Stimulated activated CD8-positive, alpha-beta memory T cell treated with anti-CD3 and anti-CD28 coated beads, Interleukin-7, amount 100 ng/mL, for 1 hour (primary cell): ENCODE data around the gene ZBTB11.
"Not testable (repeated sequence)": the region's sequence is repeated elsewhere in the genome, so short reads cannot be mapped to it uniquely, and the experiment has no call there.

Experiments
- DNase-seq, 2 donors: peaks; one replicate each; pipeline ENCODE4 v3.0.0-alpha.2; 2020; ENCODE audit warnings: low read depth in 2 of 2

Gene ZBTB11, protein sequence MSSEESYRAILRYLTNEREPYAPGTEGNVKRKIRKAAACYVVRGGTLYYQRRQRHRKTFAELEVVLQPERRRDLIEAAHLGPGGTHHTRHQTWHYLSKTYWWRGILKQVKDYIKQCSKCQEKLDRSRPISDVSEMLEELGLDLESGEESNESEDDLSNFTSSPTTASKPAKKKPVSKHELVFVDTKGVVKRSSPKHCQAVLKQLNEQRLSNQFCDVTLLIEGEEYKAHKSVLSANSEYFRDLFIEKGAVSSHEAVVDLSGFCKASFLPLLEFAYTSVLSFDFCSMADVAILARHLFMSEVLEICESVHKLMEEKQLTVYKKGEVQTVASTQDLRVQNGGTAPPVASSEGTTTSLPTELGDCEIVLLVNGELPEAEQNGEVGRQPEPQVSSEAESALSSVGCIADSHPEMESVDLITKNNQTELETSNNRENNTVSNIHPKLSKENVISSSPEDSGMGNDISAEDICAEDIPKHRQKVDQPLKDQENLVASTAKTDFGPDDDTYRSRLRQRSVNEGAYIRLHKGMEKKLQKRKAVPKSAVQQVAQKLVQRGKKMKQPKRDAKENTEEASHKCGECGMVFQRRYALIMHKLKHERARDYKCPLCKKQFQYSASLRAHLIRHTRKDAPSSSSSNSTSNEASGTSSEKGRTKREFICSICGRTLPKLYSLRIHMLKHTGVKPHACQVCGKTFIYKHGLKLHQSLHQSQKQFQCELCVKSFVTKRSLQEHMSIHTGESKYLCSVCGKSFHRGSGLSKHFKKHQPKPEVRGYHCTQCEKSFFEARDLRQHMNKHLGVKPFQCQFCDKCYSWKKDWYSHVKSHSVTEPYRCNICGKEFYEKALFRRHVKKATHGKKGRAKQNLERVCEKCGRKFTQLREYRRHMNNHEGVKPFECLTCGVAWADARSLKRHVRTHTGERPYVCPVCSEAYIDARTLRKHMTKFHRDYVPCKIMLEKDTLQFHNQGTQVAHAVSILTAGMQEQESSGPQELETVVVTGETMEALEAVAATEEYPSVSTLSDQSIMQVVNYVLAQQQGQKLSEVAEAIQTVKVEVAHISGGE

GRCh38 chr3:101676765-101677435, at the start of gene ZBTB11:
TSS of gene ZBTB11 (minus strand) at chr3:101677132. CDS start at chr3:101676914, 218 bp downstream.
- DNase-seq, result peak; percentile 100

- no peak for DNase-seq
Observed at GRCh38 chr3:101725890-101726275, 49.0 kb upstream of the ZBTB11 start.

DNA sequence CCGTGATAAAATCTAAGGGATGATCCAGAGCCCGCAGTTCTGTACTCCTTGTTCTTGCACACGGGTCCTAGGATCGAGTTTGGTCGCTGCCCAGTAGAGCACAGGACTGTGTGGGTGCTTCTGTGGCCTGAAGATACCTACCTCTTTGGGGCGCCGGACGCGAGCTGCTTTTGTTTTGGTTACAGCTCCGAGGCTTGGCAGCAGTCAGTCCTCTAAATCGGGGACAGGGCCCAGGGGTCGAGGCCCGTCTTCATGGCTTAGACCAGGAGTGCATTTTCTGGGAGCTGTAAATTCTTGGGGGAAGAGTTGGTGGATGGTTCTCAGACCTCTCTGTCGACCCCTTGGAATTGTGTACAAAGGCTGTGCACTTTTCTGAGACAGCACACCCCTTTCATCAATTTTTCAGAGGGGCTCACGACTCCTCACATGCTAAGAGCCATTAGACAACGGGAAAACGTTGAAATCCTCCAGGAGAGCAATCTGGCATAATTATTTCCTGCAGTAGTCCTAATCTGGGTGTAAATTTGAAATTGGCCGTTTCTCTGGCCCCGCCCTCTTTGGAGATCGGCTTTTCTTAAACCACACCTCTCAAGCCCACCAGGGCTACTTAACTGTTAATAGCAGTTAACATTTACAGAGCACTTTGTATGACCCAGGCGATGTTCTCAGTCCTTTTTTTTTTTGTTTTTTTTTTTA, 48.4 kb upstream of the ZBTB11 start:
- DNase-seq, result no peak

GRCh38 chr3:101724329-101725193, 47.6 kb upstream of the ZBTB11 start, which contains the start of gene CEP97:
TSS of gene CEP97 (plus strand) at chr3:101724614. CDS start at chr3:101724677, 63 bp downstream.
- peak; percentile 65 to 66 for DNase-seq

- no peak for DNase-seq
Observed at GRCh38 chr3:101722394-101723173, 45.7 kb upstream of the ZBTB11 start.

DNA sequence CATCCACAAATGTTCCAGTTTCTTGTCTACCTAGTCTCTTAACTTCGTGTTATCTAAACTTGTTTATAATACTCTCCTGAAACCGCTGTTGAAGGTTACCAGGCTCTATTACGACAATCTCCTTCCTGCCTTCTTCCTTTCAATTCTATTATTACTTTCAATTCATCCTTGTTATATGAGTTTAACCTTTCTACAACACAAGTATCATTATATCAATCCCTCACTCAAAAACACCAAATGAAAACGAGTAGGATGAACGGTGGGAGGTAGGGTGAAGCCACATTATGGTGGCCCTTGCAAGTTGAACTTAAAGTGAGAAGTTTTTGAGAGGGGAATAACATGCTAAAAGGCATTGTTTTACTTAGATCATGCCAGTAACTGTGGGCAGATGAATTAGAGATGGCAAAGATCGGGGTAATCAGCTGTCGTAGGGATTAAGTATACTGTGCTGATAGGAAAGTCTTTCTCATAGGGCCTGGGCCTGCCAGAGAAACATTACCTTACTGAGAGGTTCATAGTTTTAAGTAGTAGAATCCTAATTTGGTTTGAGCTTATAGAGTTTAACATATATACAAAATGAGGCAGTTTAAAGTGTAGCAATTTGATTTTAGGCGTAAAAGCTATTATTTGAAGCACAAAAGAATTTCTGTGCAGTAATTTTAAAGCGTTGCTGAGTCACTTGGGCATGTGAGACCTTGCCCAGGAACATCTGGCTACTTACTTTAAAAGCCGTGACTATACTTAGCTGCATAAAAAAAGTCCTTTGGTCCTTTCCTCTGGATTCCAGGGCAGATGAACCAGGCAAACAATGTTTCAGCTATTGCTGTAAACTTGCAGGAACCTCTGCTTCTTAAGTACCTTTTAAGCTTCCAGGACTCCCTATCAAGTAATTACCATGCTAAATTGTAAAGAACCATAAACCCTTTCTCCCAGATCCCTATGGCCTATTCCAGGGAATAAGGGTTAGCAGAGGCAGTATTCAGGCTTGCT, 44.2 kb upstream of the ZBTB11 start:
- no peak for DNase-seq

- DNase-seq, result no peak
Observed at GRCh38 chr3:101719604-101720185, 42.8 kb upstream of the ZBTB11 start.

DNA sequence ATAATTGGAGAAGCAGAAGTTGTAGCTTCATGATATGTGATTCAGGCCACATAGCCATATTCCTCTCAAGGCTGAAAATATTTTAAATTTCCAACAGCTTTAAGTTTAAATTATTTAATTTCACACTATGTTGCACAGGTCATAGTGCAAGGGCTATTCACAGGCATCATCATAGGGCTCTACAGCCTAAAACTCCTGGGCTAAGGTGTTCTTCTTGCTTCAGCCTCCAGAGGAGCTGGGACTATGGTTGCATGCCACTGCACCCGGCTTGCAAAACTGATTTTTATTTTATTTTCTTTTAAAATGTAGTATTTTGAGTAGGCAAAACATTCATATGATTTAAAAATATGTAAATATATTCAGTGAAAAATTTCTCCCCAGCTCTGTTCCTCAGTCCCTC, 41.5 kb upstream of the ZBTB11 start:
- no peak for DNase-seq

- DNase-seq, result no peak
Observed at GRCh38 chr3:101709126-101709525, 32.2 kb upstream of the ZBTB11 start.

- DNase-seq, result not testable (repeated sequence)
Observed at GRCh38 chr3:101704639-101705038, 27.7 kb upstream of the ZBTB11 start.

DNA sequence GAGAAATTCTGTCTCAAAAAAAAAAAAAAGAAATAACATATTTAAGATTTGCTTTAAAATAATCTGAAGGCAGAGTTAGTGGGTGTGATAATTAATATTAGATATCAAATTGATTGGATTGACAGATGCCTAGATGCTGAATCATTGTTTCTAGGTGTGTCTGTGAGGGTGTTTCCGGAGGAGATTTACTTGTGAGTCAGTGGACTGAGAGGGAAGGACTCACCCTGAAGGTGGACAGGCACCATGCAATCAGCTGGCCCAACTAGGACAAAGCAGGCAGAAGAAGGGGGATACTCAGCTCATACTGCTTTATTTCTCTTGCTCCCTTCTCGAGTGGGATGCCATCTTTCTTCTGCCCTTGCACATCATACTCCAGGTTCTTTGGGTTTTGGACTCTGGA, 26.2 kb upstream of the ZBTB11 start:
- no peak for DNase-seq

DNA sequence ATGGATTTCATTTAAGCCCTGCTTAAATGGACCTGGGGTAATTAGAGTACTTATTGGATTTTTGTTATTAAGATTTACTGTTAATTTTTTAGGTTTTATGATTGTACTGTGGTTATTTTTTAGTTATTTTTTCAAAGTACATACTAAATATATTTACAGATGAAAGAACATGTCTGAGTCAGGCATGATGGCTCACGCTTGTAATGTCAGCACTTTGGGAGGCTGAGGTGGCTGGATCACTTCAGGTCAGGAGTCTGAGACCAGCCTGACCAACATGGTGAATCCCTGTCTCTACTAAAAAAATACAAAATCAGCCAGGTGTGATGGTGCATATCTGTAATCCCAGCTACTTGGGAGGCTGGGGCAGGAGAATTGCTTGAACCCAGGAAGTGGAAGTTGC, 25.8 kb upstream of the ZBTB11 start:
- DNase-seq, result no peak

GRCh38 chr3:101701696-101702634, 25.0 kb upstream of the ZBTB11 start:
- no peak for DNase-seq

- DNase-seq, result no peak
Observed at GRCh38 chr3:101695779-101696372, 18.9 kb upstream of the ZBTB11 start.

GRCh38 chr3:101694836-101695235, 17.9 kb upstream of the ZBTB11 start:
- DNase-seq, result not testable (repeated sequence)

DNA sequence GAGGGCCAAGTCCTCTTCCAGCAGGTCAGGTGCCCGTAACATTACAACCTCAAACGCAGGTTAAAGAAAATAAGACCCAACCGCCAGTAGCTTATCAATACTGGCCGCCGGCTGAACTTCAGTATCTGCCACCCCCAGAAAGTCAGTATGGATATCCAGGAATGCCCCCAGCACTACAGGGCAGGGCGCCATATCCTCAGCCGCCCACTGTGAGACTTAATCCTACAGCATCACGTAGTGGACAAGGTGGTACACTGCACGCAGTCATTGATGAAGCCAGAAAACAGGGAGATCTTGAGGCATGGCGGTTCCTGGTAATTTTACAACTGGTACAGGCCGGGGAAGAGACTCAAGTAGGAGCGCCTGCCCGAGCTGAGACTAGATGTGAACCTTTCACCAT, 16.6 kb upstream of the ZBTB11 start:
- DNase-seq, result not testable (repeated sequence)
